DOHH2 (cell line): ENCODE measurements around the gene CD79A.

Experiments used
- EZH2phosphoT487 ChIP-seq: fragments of 200-600 bp; sonication (generic); IDR thresholded peaks from 2 replicates; pipeline ENCODE4 v1.6.1; 2017; ENCODE audit warnings: borderline replicate concordance, mild to moderate bottlenecking, antibody characterized with exemption, low read length, moderate library complexity, mixed read lengths
- TF ChIP-seq, protein P1 (sequence below): fragments of 200-600 bp; sonication (generic); IDR thresholded peaks from one replicate; pipeline ENCODE4 v1.5.1; 2014; ENCODE audit warnings: antibody characterized with exemption, mild to moderate bottlenecking, low read depth, low read length; ENCODE audit not compliant: poor library complexity, severe bottlenecking

DNA sequence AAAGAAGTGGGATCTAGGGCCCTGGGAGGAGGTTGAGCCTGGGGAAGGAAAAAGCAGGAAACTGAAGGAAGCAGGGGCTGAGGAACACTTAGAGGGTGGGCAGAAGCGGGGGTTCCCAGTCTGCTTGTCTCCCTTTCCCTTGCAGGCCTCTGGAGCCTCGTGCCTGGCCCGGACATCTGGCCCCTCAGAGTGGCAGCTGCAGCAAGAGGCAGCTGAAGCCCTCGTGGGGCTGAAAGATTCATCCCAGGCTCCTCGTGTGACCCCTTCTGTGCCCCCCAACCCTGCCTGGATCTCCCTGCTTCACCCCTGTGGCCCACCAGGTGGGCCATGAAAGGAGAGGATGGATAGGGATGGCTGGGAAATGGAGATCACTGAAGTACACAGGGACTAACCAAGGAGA is 26.7 kb upstream of the CD79A start:
- TF ChIP-seq EZH2phosphoT487 = no peak
- TF ChIP-seq, protein P1, sequence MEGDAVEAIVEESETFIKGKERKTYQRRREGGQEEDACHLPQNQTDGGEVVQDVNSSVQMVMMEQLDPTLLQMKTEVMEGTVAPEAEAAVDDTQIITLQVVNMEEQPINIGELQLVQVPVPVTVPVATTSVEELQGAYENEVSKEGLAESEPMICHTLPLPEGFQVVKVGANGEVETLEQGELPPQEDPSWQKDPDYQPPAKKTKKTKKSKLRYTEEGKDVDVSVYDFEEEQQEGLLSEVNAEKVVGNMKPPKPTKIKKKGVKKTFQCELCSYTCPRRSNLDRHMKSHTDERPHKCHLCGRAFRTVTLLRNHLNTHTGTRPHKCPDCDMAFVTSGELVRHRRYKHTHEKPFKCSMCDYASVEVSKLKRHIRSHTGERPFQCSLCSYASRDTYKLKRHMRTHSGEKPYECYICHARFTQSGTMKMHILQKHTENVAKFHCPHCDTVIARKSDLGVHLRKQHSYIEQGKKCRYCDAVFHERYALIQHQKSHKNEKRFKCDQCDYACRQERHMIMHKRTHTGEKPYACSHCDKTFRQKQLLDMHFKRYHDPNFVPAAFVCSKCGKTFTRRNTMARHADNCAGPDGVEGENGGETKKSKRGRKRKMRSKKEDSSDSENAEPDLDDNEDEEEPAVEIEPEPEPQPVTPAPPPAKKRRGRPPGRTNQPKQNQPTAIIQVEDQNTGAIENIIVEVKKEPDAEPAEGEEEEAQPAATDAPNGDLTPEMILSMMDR = no peak
